Measurements from ENCODE around the gene TJAP1.

DNA sequence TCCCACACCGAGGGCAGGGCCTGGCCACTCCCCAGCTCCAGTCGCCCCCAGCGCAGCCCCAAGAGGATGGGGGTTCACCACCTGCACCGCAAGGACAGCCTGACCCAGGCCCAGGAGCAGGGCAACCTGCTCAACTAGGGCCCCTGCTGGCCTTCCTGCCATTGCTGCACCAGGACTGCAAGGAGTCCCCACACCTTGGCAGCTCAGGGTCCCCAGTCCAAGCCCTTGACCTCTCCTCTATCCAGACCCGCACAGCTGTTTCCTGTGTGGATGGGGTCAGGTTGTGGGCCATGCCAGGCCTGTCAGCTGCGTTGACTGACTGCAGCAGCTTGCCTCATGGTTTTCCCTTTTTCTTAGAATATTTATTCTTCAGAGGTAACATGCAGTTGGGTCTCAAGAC, 28.3 kb downstream of the TJAP1 start:
- TF ChIP-seq GATA3 (IDR thresholded peaks at IDR 0.05; ENCODE audit: low read depth, low read length) (no peak), GATA2 (IDR thresholded peaks at IDR 0.05; ENCODE audit: low read depth, low read length) (no peak)
